HepG2 (cell line): ENCODE data around the gene SPIB. TPM values are rescaled to one million over a fixed set of nuclear protein-coding genes. Genes with fewer than 3 reads are reported as not detected.

ENCODE experiments used
- BCL6 ChIP-seq: IDR thresholded peaks from 2 replicates; pipeline ENCODE4 v1.6.1; 2016; ENCODE audit warnings: missing genetic modification reagents, missing compliant biosample characterization
- CBX1 ChIP-seq: IDR thresholded peaks from one replicate; pipeline ENCODE4 v1.6.1; 2016; ENCODE audit warnings: antibody characterized with exemption, low read depth
- ELF1 ChIP-seq: sonication (generic); formaldehyde crosslinking; IDR thresholded peaks from 2 replicates; pipeline ENCODE4 v1.4.0; 2020; ENCODE audit warnings: missing genetic modification reagents
- HNRNPH1 ChIP-seq: fragments of 200-400 bp; formaldehyde crosslinking; optimal IDR thresholded peaks from 2 replicates; pipeline ENCODE3; 2017; ENCODE audit warnings: mild to moderate bottlenecking, low read depth, low read length
- HNRNPLL ChIP-seq: fragments of 200-400 bp; formaldehyde crosslinking; IDR thresholded peaks from 2 replicates; pipeline ENCODE4 v1.6.1; 2017; ENCODE audit warnings: mild to moderate bottlenecking, low read depth, low read length; ENCODE audit not compliant: poor library complexity, severe bottlenecking
- IRX3 ChIP-seq: sonication (generic); formaldehyde crosslinking; IDR thresholded peaks from 2 replicates; pipeline ENCODE4 v1.8.1; 2023; ENCODE audit warnings: mild to moderate bottlenecking, low read depth, missing genetic modification reagents, borderline replicate concordance
- ISL2 ChIP-seq: sonication (generic); formaldehyde crosslinking; IDR thresholded peaks from 2 replicates; pipeline ENCODE4 v1.5.0; 2020; ENCODE audit warnings: missing genetic modification reagents
- KDM5B ChIP-seq: sonication (generic); formaldehyde crosslinking; IDR thresholded peaks from 2 replicates; pipeline ENCODE4 v1.4.0; 2020; ENCODE audit warnings: missing genetic modification reagents, mild to moderate bottlenecking, borderline replicate concordance
- KLF15 ChIP-seq: sonication (generic); formaldehyde crosslinking; IDR thresholded peaks from 2 replicates; pipeline ENCODE4 v1.8.1; 2023; ENCODE audit warnings: borderline replicate concordance, mild to moderate bottlenecking, inconsistent platforms, missing genetic modification reagents, mixed read lengths
- MAFF ChIP-seq: IDR thresholded peaks from 2 replicates; pipeline ENCODE4 v1.6.1; 2011; ENCODE audit warnings: low read depth, low read length, improper control_type of control experiment
- MBNL3 ChIP-seq: fragments of 250-450 bp; sonication (Bioruptor Pico); conservative IDR thresholded peaks from 2 replicates; pipeline ENCODE4 v1.8.0; 2022; ENCODE audit warnings: mild to moderate bottlenecking, inconsistent platforms
- MED8 ChIP-seq: sonication (generic); formaldehyde crosslinking; IDR thresholded peaks from 2 replicates; pipeline ENCODE4 v1.8.1; 2023; ENCODE audit warnings: mild to moderate bottlenecking, missing genetic modification reagents; ENCODE audit not compliant: insufficient replicate concordance
- MIER2 ChIP-seq: IDR thresholded peaks from 2 replicates; pipeline ENCODE4 v1.6.1; 2016; ENCODE audit warnings: missing biosample characterization, missing genetic modification reagents
- NR2F1 ChIP-seq, 2 experiments: fragments of 450-650 bp in 1 of 2; formaldehyde crosslinking in 1 of 2; IDR thresholded peaks; 2 replicates each; pipeline versions ENCODE4 v1.5.0 to v1.6.1; 2016 to 2020; ENCODE audit warnings: mild to moderate bottlenecking in 1 of 2, missing compliant biosample characterization in 1 of 2, missing genetic modification reagents in 1 of 2, moderate library complexity in 1 of 2
- POLR2A ChIP-seq, 2 experiments: IDR thresholded peaks; 2 replicates each; pipeline ENCODE4 v1.6.1; 2011; ENCODE audit warnings: low read depth in 2 of 2, low read length in 2 of 2, mild to moderate bottlenecking in 1 of 2, moderate library complexity in 1 of 2; ENCODE audit not compliant: insufficient read depth in 1 of 2
- POLR2AphosphoS5 ChIP-seq: IDR thresholded peaks from 2 replicates; pipeline ENCODE4 v1.6.1; 2012; ENCODE audit warnings: low read depth, low read length
- RFXAP ChIP-seq: sonication (generic); formaldehyde crosslinking; IDR thresholded peaks from 2 replicates; pipeline ENCODE4 v1.4.0; 2020; ENCODE audit warnings: missing genetic modification reagents, borderline replicate concordance
- ZBTB33 ChIP-seq: sonication (generic); formaldehyde crosslinking; IDR thresholded peaks from 2 replicates; pipeline ENCODE4 v1.4.0; 2020; ENCODE audit warnings: missing genetic modification reagents
- ZKSCAN1 ChIP-seq: fragments of 150-350 bp; IDR thresholded peaks from 2 replicates; pipeline ENCODE4 v1.6.1; 2014; ENCODE audit warnings: low read length
- ZNF264 ChIP-seq: sonication (generic); formaldehyde crosslinking; IDR thresholded peaks from 2 replicates; pipeline ENCODE4 v1.4.0; 2020; ENCODE audit warnings: missing genetic modification reagents
- ZNF572 ChIP-seq: sonication (generic); formaldehyde crosslinking; IDR thresholded peaks from 2 replicates; pipeline ENCODE4 v1.5.1; 2020; ENCODE audit warnings: mild to moderate bottlenecking, missing genetic modification reagents
- ZNF672 ChIP-seq: sonication (generic); formaldehyde crosslinking; IDR thresholded peaks from 2 replicates; pipeline ENCODE4 v1.8.1; 2022; ENCODE audit warnings: missing genetic modification reagents
- ZNF740 ChIP-seq: sonication (generic); formaldehyde crosslinking; IDR thresholded peaks from 2 replicates; pipeline ENCODE4 v1.4.0; 2020; ENCODE audit warnings: missing genetic modification reagents
- ZNF788 ChIP-seq: sonication (generic); formaldehyde crosslinking; IDR thresholded peaks from 2 replicates; pipeline ENCODE4 v1.5.0; 2020; ENCODE audit warnings: mild to moderate bottlenecking, missing genetic modification reagents, borderline replicate concordance
- polyA plus RNA-seq, 8 experiments: library from polyadenylated mRNA; depleted of rRNA in 3 of 8; stranded (reverse) in 7 of 8; unstranded in 1 of 8; fragments of >200 nt; fragmentation: Illumina TruSeq in 4 of 8; extraction: Trizol in 4 of 8; gene quantifications; 2 replicates each; pipeline versions ENCODE4 v1.2.1 to v1.2.3, GENCODE V29; 2011 to 2016; ENCODE audit warnings: low read depth in 4 of 8, missing spikeins in 1 of 8, mixed read lengths in 1 of 8; ENCODE audit not compliant: insufficient read depth in 1 of 8
- total RNA-seq, 5 experiments: library from RNA; depleted of rRNA; stranded (reverse); fragments of >200 nt; fragmentation: Illumina TruSeq; extraction: Trizol; gene quantifications; 2 replicates each; pipeline ENCODE4 v1.2.3, GENCODE V29; 2016; ENCODE audit warnings: low read depth in 1 of 5
- TF ChIP-seq, protein P1 (sequence below): sonication (generic); formaldehyde crosslinking; IDR thresholded peaks from 2 replicates; pipeline ENCODE4 v1.4.0; 2020; ENCODE audit warnings: missing genetic modification reagents
- TF ChIP-seq, protein P2 (sequence below): IDR thresholded peaks from 2 replicates; pipeline ENCODE4 v1.6.1; 2016; ENCODE audit warnings: missing genetic modification reagents, missing compliant biosample characterization
- TF ChIP-seq, protein P3 (sequence below): sonication (generic); formaldehyde crosslinking; IDR thresholded peaks from 2 replicates; pipeline ENCODE4 v1.8.0; 2022; ENCODE audit warnings: missing genetic modification reagents, mild to moderate bottlenecking, borderline replicate concordance

Gene SPIB
- total and polyA plus RNA-seq, 2 of the 13 experiments (the other 11 are each of a cell fraction or from before 2014, with no cell fraction given): 0.04 TPM; not detected in 1

- TF ChIP-seq NR2F1 (CRISPR knock-in tag; IDR thresholded peaks at IDR 0.05): peak in 1 of 2 experiments; percentile 87; a peak in 2 of 4 replicates
- peak; percentile 56 to 72 for TF ChIP-seq POLR2A (IDR thresholded peaks at IDR 0.05; ENCODE audit: insufficient read depth in 1 of 2, low read depth in 2 of 2, low read length in 2 of 2)
- TF ChIP-seq KLF15: 0 out of 2 replicates have a peak, but pooled peaks have one; percentile 34
- TF ChIP-seq MBNL3: no peak
- TF ChIP-seq, protein P1, sequence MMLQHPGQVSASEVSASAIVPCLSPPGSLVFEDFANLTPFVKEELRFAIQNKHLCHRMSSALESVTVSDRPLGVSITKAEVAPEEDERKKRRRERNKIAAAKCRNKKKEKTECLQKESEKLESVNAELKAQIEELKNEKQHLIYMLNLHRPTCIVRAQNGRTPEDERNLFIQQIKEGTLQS (CRISPR knock-in tag): no peak
- TF ChIP-seq RFXAP (CRISPR knock-in tag): peak; percentile 51; the same call in 1 of the 2 replicates
- TF ChIP-seq ZNF572: no peak
- peak; percentile 21 for TF ChIP-seq HNRNPH1
- TF ChIP-seq ZNF740 (CRISPR knock-in tag): peak; percentile 69
- TF ChIP-seq POLR2AphosphoS5: peak; percentile 72
- peak; percentile 62; the same call in 1 of the 2 replicates for TF ChIP-seq ISL2 (CRISPR knock-in tag)
- TF ChIP-seq IRX3 (CRISPR knock-in tag): no peak
- peak; percentile 25; the same call in 1 of the 2 replicates for TF ChIP-seq ZNF788 (CRISPR knock-in tag)
- no peak for TF ChIP-seq MAFF
- no peak for TF ChIP-seq ZBTB33 (CRISPR knock-in tag)
- no peak for TF ChIP-seq ZNF672
- TF ChIP-seq, protein P2, sequence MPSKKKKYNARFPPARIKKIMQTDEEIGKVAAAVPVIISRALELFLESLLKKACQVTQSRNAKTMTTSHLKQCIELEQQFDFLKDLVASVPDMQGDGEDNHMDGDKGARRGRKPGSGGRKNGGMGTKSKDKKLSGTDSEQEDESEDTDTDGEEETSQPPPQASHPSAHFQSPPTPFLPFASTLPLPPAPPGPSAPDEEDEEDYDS (CRISPR knock-in tag): peak; percentile 85
- TF ChIP-seq ELF1 (CRISPR knock-in tag): 0 out of 2 replicates have a peak, but pooled peaks have one; percentile 12
- peak; percentile 74; the same call in 1 of the 2 replicates for TF ChIP-seq KDM5B
- TF ChIP-seq CBX1: peak; percentile 13
- no peak for TF ChIP-seq MIER2 (CRISPR knock-in tag)
- TF ChIP-seq MED8: no peak
- TF ChIP-seq BCL6: peak; percentile 6; the same call in 1 of the 2 replicates
- no peak for TF ChIP-seq ZKSCAN1
- TF ChIP-seq, protein P3, sequence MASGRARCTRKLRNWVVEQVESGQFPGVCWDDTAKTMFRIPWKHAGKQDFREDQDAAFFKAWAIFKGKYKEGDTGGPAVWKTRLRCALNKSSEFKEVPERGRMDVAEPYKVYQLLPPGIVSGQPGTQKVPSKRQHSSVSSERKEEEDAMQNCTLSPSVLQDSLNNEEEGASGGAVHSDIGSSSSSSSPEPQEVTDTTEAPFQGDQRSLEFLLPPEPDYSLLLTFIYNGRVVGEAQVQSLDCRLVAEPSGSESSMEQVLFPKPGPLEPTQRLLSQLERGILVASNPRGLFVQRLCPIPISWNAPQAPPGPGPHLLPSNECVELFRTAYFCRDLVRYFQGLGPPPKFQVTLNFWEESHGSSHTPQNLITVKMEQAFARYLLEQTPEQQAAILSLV (CRISPR knock-in tag): no peak
- peak; percentile 54 for TF ChIP-seq HNRNPLL
- TF ChIP-seq ZNF264 (CRISPR knock-in tag): 0 out of 2 replicates have a peak, but pooled peaks have one; percentile 47
Measured at GRCh38 chr19:50383852-50384684, 34.7 kb upstream of the SPIB start, which contains the start of gene POLD1 (continued).
